ENCODE measurements around the gene EIPR1.

EIPR1 gene

DNA sequence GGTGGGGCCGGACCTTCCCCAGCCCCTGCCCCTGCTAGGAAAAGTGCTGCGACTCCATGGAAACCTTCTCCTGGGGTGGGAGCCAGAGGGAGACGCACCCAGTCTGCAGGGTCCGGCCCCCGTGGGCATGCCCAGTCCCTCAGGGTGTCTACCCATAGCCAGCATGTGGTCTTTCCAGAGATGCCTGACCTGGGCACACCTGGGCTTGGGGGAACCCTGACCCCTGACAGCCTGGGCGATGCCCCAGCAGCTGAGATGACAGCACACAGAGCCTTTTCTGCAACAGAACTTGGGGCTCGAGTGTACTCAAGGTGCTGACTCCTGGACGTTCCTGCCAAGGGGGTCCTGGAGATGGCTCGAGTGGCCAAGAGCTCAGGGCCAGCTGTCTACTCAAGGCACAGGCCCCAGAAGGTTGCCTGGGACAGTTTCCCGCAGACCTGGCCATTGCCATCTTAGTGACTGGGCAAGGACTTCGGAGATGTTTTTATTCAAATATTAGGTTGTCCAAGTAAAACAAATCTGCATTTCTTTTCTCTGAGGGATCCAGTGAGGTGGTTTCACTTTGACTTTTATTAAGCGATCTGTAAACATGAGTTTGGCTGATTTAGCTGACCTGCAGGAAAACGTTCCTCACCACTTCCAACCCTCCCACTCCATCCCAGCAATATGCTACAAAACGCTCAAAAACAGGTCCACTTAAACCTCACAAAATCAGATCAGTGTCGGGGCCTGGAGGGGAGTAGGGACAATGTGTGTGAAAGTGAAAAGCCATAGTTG lies 228.0 kb downstream of the EIPR1 start:
- no peak for TF ChIP-seq Cebpa-rat (IDR thresholded peaks at IDR 0.05)
- Histone ChIP-seq H3K36me3 (peaks cover 0 to 4% (median 0%) of the 10 kb centered on the region in 11 experiments; a peak in 1 of 22 replicates), H3K27ac (0 out of 22 replicates have a peak overlapping the region, but pooled peaks of 1 of the 11 experiments have one; percentile 27), H3K4me3 (no peak overlapping the region), H3K9ac (no peak overlapping the region), H4K20me1 (peaks cover 0 to 33% (median 13%) of the 10 kb centered on the region in 11 experiments; a peak in 11 of 22 replicates), H3K9me3 (replicated peaks in 1 of 11) (peaks cover 0 to 16% (median 11%) of the 10 kb centered on the region in 11 experiments; a peak in 10 of 22 replicates), H3K27me3 (peaks cover 0 to 35% (median 7%) of the 10 kb centered on the region in 11 experiments; a peak in 14 of 22 replicates), H3K4me1 (peaks cover 21 to 89% (median 82%) of the 10 kb centered on the region in 10 experiments), H3K4me2 (peak overlapping the region in 9 of 11 experiments; percentile 52 to 97 (median 94); a peak in 17 of 22 replicates)

DNA sequence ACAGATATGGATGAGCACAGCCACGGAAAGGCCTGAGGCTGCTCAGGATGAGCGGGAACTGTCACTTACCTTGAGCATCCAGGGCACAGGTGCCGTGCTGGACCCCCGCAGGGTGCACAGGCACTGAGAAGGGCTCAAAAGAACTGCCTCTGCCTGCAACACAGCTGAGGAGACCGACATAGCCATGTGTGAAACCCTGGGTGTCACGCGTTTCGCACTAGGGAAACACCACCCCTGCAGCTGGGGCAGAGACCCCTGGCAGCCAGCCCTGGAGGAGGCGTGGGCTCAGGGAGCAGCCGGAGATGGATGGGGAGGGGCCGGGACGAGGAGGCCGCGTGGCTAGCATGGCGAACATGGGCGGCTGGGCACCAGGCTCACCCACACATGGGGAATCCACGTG lies 228.9 kb downstream of the EIPR1 start:
- Histone ChIP-seq H3K9me3 (replicated peaks in 1 of 11) (peaks cover 0 to 16% (median 11%) of the 10 kb centered on the region in 11 experiments; a peak in 10 of 22 replicates), H3K27ac (peak overlapping the region in 1 of 11 experiments; percentile 27; a peak in 1 of 22 replicates), H3K27me3 (peaks cover 4 to 44% (median 16%) of the 10 kb centered on the region in 11 experiments; a peak in 15 of 22 replicates), H3K4me1 (peaks cover 22 to 89% (median 82%) of the 10 kb centered on the region in 10 experiments), H3K4me3 (no peak overlapping the region), H3K36me3 (peaks cover 0 to 4% (median 0%) of the 10 kb centered on the region in 11 experiments; a peak in 1 of 22 replicates), H3K4me2 (peak overlapping the region in 10 of 11 experiments; percentile 13 to 97 (median 91); a peak in 18 of 22 replicates), H4K20me1 (peaks cover 0 to 39% (median 16%) of the 10 kb centered on the region in 11 experiments; a peak in 11 of 22 replicates), H3K9ac (peak overlapping the region in 3 of 11 experiments; percentile 2 to 45 (median 4); a peak in 3 of 22 replicates)
- no peak for TF ChIP-seq Cebpa-rat (IDR thresholded peaks at IDR 0.05)

DNA sequence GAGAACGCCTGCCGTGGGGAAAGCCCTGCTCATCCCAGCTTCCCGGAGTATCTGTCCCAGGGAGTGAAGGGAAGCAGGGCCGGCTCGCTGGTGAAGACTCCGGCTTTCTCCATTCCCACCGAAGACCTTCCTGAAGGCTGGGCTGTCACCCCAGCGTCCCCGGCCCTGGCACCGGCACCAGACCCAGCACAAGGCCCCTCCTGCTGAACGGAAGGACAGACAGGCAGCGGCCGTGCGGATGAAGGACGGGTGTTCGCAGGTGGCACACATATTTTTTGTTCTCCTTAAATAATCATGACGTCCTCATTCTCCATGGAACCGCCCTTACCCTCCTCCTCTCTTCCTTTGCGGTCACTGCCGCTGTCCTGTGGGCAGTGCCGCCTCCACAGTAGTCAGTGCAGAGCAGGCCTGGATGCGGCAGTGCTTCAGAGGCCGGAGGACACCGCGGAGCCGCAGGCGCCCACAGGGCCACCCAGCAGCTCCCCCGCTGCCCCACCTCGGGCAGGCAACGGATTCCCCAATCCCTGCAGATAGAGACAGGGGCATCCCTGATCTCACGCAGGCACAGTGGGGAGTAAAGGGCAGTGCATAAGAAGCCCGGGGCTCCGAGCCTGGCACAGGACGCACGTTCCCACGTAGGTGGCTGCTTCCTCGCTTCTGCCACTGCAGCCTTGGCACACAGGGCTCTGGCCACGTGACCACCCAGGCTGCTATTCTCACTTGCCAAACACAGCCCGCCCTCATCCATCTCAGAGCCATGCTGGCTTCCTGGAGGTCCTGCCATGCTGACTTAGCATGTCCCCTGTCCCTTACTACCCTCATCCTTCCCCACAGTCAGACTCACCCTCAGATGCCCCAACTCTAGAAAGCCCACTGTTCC lies 229.7 kb downstream of the EIPR1 start:
- H3K9me3 ChIP-seq (replicated peaks in 1 of 11): peaks cover 0 to 16% (median 11%) of the 10 kb centered on the region in 11 experiments; a peak in 10 of 22 replicates
- H3K4me3 ChIP-seq: no peak overlapping the region
- H3K9ac ChIP-seq: peak overlapping the region in 3 of 11 experiments; percentile 4 to 62 (median 40); a peak in 5 of 22 replicates
- H3K27me3 ChIP-seq: peaks cover 5 to 53% (median 21%) of the 10 kb centered on the region in 11 experiments; a peak in 15 of 22 replicates
- peak overlapping the region in 10 of 11 experiments; percentile 13 to 97 (median 91); a peak in 18 of 22 replicates for H3K4me2 ChIP-seq
- no peak for TF ChIP-seq Cebpa-rat (IDR thresholded peaks at IDR 0.05)
- H4K20me1 ChIP-seq: peaks cover 0 to 48% (median 17%) of the 10 kb centered on the region in 11 experiments; a peak in 12 of 22 replicates
- peaks cover 0 to 4% (median 0%) of the 10 kb centered on the region in 11 experiments; a peak in 1 of 22 replicates for H3K36me3 ChIP-seq
- peaks cover 25 to 96% (median 89%) of the 10 kb centered on the region in 10 experiments for H3K4me1 ChIP-seq
- peak overlapping the region in 2 of 11 experiments; percentile 44 to 62; a peak in 1 of 22 replicates for H3K27ac ChIP-seq

DNA sequence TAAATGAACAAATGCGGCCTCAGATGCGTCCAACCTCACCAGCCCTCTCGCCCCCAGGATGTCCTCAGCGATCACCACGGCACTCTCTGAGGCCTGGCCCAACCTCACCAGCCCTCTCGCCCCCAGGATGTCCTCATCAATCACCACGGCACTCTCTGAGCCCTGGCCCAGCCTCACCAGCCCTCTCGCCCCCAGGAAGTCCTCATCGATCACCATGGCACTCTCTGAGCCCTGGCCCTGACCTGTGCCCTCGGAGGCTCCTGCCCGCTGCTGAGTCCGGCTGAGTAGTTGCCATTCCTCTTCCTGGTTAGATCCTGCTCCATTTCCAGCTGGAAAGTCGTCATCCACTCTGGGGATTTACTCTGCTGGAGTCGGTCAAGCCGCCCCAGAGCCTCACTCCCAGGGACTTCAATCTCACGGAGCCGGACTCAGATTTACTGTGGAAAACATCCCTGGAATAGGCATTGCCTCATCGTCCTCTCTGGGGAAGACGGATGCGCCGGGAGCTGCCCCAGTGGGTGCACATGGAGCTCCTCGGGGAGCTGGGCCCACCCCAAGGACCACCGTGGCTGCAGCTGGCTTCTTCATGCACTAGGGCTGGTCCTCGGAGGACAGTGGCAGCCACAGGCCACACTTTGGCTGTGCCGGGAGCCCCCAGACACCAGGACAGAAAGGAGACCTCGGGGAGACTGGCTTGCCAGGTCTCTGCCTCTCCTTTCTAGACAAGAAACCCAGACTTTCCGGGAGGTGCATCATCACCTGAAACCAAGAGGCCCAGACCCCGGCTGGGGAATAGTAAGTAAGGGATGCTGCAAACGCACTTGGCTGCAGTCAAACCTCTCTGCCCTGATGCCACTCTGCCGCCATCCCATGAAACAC lies 230.6 kb downstream of the EIPR1 start:
- H3K4me1 ChIP-seq: peaks cover 28 to 99% (median 96%) of the 10 kb centered on the region in 10 experiments
- no peak overlapping the region; a peak in 1 of 20 replicates for H3K4me3 ChIP-seq
- peaks cover 5 to 61% (median 21%) of the 10 kb centered on the region in 11 experiments; a peak in 15 of 22 replicates for H3K27me3 ChIP-seq
- TF ChIP-seq Cebpa-rat (IDR thresholded peaks at IDR 0.05): no peak
- H3K36me3 ChIP-seq: peaks cover 0 to 4% (median 0%) of the 10 kb centered on the region in 11 experiments; a peak in 1 of 22 replicates
- H3K27ac ChIP-seq: peak overlapping the region in 4 of 11 experiments; percentile 0 to 62 (median 38); a peak in 6 of 22 replicates
- peaks cover 0 to 53% (median 22%) of the 10 kb centered on the region in 11 experiments; a peak in 13 of 22 replicates for H4K20me1 ChIP-seq
- H3K9me3 ChIP-seq (replicated peaks in 1 of 11): peaks cover 0 to 16% (median 11%) of the 10 kb centered on the region in 11 experiments; a peak in 10 of 22 replicates
- H3K4me2 ChIP-seq: peak overlapping the region in 9 of 11 experiments; percentile 52 to 97 (median 94); a peak in 18 of 22 replicates
- H3K9ac ChIP-seq: peak overlapping the region in 4 of 11 experiments; percentile 4 to 62 (median 40); a peak in 5 of 22 replicates

DNA sequence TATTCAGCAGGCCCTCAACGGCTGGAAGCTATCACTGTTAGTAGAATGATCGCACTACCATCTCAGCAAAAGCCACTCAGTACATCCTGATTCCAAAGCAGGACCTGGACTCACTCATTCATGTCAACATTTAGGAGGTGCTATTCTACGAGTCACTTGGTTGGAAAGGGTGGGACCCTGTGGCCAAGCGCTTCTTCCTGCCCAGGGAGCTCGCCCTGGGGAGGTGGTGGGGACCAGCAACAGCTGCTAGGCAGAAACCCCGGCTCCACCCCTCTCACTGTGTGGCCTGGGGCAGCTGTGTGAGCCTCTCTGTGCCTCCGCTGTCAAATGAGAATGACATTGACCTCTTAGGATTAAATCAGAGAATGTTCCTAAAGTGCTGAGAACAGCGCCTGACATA lies 231.4 kb downstream of the EIPR1 start:
- Histone ChIP-seq H3K9me3 (replicated peaks in 1 of 11) (peaks cover 0 to 16% (median 13%) of the 10 kb centered on the region in 11 experiments; a peak in 15 of 22 replicates), H3K36me3 (peaks cover 0 to 4% (median 0%) of the 10 kb centered on the region in 11 experiments; a peak in 1 of 22 replicates), H3K4me1 (peaks cover 28 to 97% (median 90%) of the 10 kb centered on the region in 10 experiments), H3K27ac (peak overlapping the region in 4 of 11 experiments; percentile 32 to 62 (median 50); a peak in 7 of 22 replicates), H3K4me2 (peak overlapping the region; percentile 40 to 97 (median 88); a peak in 21 of 22 replicates), H3K9ac (peak overlapping the region in 4 of 11 experiments; percentile 14 to 62 (median 43); a peak in 7 of 22 replicates), H3K27me3 (peaks cover 5 to 62% (median 21%) of the 10 kb centered on the region in 11 experiments; a peak in 15 of 22 replicates), H3K4me3 (peak overlapping the region in 3 of 10 experiments; percentile 7 to 40 (median 29); a peak in 3 of 20 replicates), H4K20me1 (peaks cover 0 to 53% (median 22%) of the 10 kb centered on the region in 11 experiments; a peak in 13 of 22 replicates)
- TF ChIP-seq Cebpa-rat (IDR thresholded peaks at IDR 0.05): no peak

DNA sequence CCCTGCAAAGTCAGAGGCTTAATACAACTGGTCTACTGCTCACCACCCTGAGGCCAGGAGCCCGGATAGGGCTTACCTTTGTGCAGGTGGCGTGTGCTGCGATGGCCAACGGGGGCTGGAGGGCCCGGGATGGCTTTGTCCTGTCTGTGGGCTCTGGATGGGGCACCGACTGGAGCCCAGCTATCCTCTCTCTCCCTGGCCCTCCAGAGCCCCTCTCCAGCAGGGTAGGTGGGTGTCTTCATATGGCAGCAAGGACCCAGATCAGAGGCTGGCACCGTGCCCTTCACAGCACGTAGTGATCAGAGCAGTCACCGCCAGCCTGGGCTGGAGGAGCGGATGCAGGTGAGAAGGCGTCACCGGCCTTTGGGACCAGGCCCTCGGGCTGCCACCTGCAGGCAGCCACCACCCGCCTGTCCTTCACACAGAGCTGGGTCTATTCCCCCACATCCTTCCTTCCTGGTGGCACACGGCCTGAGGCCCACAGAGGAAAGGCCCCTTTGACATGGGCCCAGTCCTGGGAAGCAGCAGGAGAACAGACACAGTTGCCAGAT lies 232.1 kb downstream of the EIPR1 start:
- Histone ChIP-seq H3K9ac (peak overlapping the region in 4 of 11 experiments; percentile 6 to 62 (median 30); a peak in 7 of 22 replicates), H3K4me3 (peak overlapping the region in 4 of 10 experiments; percentile 7 to 40 (median 25); a peak in 6 of 20 replicates), H3K9me3 (replicated peaks in 1 of 11) (peaks cover 0 to 13% (median 7%) of the 10 kb centered on the region in 11 experiments; a peak in 15 of 22 replicates), H3K27me3 (peaks cover 5 to 62% (median 21%) of the 10 kb centered on the region in 11 experiments; a peak in 15 of 22 replicates), H3K4me1 (peaks cover 28 to 91% (median 84%) of the 10 kb centered on the region in 10 experiments), H3K27ac (peak overlapping the region in 4 of 11 experiments; percentile 32 to 62 (median 50); a peak in 7 of 22 replicates), H3K4me2 (peak overlapping the region; percentile 40 to 97 (median 88); a peak in 21 of 22 replicates), H3K36me3 (no peaks in the 10 kb centered on the region), H4K20me1 (peaks cover 0 to 53% (median 22%) of the 10 kb centered on the region in 11 experiments; a peak in 13 of 22 replicates)
- no peak for TF ChIP-seq Cebpa-rat (IDR thresholded peaks at IDR 0.05)

All from BLaER1 treated with 17β-estradiol and CSF1 and Interleukin-3, amounts not matched to agents 10 nM and 100 nM (cell line).